Stimulated activated CD8-positive, alpha-beta memory T cell treated with anti-CD3 and anti-CD28 coated beads, Interleukin-12 subunit alpha, Interleukin-12 subunit beta, amount 100 ng/mL, for 24 hours (primary cell): ENCODE data around the gene NEDD9.

Source experiments
- DNase-seq: peaks from one replicate; pipeline ENCODE4 v3.0.0-alpha.2; 2020; ENCODE audit errors: extremely low read depth

Gene NEDD9

DNA sequence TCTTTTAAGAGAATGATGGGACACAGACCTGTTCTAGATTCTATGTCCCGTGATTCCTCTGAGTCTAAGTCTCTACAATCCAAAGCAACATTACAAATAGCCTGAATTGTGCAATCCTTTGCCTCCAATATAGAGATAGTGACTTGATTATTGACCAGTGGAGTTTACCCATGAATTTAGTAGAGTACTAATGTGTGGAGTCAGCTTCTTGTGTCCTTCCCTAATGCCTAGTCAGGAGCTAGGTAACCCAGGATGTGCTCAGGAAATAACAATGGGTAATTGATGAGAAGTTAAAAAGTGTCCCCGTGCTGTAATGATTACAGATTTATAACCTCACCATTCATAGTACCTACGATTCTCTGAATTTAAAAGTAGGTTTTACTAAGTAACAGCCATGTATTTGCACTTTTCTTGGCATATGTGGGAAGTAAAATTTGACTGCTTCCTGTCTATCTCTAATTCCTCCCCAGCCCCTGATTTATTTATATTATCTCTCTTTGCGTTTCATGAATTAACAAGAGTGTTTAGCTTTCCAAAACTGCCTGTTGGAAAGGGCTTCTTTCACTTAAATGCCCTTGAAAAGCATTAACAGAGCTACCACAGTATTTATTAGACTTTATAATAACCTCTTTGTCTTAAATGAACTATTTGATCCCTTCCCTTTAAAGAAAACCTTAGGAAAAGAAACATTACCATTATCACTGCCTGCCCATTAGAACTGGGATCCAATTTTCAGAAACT is 30.5 kb downstream of the NEDD9 start:
- DNase-seq: no peak

- DNase-seq: no peak
These were observed 31.5 kb downstream of the NEDD9 start for GRCh38 chr6:11201015-11201414.

- DNase-seq: no peak
These were observed 32.1 kb downstream of the NEDD9 start for GRCh38 chr6:11200356-11200755.

GRCh38 chr6:11198663-11199603 is 33.5 kb downstream of the NEDD9 start:
- no peak for DNase-seq

DNA sequence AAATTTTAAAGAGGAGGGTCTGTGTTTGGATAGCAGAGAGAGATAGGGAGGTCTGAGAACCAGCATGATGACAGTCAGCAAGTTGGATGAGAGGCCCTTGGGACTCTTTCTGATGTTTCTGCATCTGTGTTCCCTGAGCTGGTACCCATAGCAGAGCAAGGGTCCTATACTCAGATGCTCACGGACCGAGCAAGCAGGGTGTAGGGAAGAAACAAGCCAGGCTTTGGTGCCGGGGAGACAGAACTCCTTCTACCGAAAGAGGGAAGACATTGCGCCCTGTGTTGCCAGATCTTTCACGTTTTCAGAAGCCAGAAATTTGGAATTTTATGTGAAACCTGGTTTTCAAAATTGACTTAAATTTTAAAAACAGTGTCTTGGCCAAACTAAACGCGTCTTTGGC is 34.6 kb downstream of the NEDD9 start:
- DNase-seq: no peak

- no peak for DNase-seq
These were observed 35.3 kb downstream of the NEDD9 start for GRCh38 chr6:11197175-11197536.

DNA sequence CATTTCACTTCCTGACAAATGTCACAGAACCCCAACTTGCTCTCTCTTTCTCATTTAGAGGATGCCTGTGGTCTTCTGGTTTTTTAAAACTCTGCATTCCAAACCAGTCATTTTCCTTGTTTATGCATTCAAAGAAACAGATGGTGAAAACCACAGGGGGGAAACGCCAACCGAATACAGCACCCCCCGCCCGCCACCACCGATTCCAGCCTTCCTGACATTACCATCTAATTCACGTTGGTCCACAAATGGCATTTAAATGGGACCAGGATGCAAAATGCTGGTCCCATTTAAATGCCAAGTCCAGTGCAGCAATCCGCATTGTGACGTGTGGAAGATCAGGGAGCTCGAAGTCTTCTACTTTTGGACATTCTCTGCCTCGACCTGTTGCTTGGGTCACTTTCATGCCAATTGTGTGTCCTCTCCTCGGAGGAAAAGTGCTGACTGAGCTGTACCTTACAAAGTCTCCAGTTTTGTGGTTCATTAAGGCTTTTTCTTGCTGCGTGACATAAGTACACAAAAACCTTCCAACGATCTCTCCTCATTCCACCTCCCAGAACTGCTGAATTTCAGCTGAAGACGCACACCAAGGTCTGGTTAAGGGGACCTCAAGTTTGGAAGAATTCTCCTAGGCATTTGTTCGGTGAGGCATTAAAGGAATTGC is 35.8 kb downstream of the NEDD9 start:
- DNase-seq: no peak

DNA sequence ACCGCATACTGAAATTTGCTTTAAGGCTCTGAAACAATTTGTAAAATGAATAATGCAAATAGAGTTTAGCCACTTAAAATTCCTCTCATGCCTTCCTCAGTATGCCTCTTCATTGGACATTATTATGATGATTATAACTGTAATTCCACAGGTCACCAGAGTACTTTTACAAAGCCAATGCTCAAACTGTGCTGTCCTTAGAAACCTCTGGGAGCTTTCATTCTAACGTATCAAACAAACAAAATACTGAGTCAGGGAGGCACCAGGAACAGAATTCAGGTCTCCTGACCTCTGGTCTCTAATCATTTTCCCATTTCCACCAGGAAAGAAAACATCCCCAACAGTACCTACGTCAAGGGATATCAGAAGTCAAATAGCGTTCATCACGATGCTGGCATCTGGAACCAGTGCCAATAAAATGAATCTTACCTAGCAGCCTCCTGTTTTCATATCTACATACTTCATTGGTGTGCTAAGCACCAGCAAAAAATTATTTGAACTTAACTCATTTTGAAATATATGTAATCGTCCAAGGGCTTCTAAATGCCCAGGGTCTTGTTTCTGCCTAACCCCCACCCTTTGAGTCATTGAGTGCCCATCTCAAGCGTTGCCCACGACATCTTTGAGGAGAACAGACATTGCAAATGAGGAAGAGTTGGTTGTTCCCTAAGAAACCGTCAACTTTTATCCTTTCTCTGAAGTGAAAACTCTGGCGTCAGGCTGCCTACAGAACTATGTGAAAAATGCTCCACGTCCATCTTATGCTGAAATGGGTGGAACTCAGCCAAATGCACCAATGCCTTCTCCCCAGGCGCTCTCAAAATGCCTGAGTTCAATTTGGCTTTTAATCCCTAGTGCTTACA is 37.9 kb downstream of the NEDD9 start:
- DNase-seq: no peak

- no peak for DNase-seq
These were observed 39.0 kb downstream of the NEDD9 start for GRCh38 chr6:11193434-11193833.

DNA sequence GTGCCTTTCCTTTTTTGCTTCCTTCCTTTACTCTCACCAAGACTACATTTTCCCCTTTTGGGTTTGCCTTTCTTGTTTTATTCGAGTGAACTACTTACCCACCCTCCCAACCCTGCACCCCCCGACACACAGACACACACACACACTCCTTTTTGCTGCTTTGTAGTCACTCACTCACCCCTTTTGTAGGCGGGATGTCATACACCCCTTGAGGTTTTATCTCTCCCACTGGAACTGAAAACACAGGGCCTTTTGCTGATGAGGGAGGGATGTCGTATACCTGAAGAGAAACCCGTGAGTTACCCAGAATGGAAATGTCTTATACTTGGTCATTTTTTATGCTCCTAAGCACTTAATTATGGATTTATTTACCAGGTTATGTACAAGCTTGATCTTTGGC is 40.3 kb downstream of the NEDD9 start:
- no peak for DNase-seq

- DNase-seq: no peak
These were observed 41.7 kb downstream of the NEDD9 start for GRCh38 chr6:11190625-11191245.

- no peak for DNase-seq
These were observed 42.4 kb downstream of the NEDD9 start for GRCh38 chr6:11189865-11190624.

DNA sequence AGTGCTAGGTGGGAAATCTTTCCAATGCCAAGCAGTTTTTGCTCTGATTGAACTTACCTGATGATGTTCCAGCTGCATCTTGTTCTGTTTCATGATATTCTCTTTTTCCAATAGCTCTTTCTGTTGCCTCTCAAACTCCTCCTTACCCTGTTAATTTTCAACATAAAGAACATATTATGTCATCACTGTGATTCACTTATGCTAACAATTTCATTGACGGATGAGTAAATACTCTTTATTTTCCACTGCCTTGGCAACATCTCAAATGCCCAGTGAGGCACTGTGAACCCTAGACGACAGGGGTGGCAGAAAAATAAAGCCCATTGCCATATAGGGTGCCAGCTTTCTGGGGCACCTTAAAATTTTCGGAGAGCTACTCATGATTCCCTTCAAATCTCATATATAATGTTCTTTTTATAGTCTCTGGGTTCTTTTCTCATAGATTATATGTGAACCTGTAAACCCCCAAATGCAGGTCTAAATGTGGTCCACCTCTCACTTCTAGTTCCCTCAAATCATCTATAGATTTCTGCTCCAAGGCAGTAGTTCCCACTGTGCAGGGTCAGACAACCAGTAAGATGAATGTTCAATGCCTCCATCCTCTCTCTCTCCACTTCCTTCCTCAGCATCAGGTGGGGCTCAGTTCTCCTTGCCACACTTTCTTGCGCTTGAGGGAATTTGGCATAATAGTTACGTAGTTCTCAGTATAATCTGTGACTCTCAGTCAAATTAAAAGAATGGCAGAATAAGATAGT is 44.1 kb downstream of the NEDD9 start:
- no peak for DNase-seq

GRCh38 chr6:11187301-11187700 is 45.2 kb downstream of the NEDD9 start:
- DNase-seq: no peak

- no peak for DNase-seq
These were observed 47.1 kb downstream of the NEDD9 start for GRCh38 chr6:11185204-11185842.

- no peak for DNase-seq
These were observed 48.6 kb downstream of the NEDD9 start for GRCh38 chr6:11183761-11184362.

DNA sequence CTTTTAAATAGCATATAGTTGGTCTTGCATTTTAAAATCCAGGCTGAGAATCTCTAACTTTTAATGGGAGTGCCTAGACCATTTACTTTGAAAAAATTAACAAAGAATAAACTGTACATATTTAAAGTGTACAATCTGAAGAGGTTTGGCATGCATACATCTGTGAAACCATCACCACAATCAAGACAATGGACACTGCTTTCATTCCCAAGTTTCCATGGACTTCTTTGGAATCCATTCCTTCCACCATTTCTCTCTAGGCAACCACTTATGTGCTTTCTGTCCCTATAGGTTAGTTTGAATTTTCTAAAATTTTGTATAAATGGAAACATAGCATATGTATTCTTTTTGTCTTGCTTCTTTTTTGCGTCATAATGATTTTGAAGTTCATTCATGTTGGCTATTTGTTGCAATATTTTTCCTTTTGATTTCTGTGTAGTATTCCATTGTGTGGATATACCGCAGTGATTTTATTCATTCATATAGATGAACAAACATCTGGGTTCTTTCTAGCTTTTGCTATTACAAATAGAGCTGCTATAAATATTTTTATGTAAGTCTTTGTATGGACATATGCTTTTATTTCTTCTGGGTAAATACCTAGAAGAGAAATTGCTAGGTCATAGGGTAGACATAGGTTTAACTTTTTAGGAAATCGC is 50.9 kb downstream of the NEDD9 start:
- DNase-seq: no peak
